Endodermal cell (in vitro differentiated cells): ENCODE results near the gene CPSF4. TPM values are rescaled to one million over a fixed set of nuclear protein-coding genes. Genes with fewer than 3 reads are reported as not detected.

ENCODE experiments used
- DNase-seq: peaks from one replicate; pipeline ENCODE4 v3.0.0-alpha.2; 2017
- H3K27ac ChIP-seq: 2 replicates; pipeline ENCODE4 v1.5.1; 2013; ENCODE audit warnings: mild to moderate bottlenecking, low read depth, low read length, moderate library complexity
- H3K27me3 ChIP-seq: 2 replicates; pipeline ENCODE4 v1.6.1; 2013; ENCODE audit warnings: mild to moderate bottlenecking, low read length, moderate library complexity; ENCODE audit not compliant: insufficient read depth, control insufficient read depth, poor library complexity, severe bottlenecking
- H3K36me3 ChIP-seq: 2 replicates; pipeline ENCODE4 v1.7.0; 2013; ENCODE audit warnings: mild to moderate bottlenecking, low read length, moderate library complexity; ENCODE audit not compliant: control insufficient read depth, insufficient read depth
- H3K4me1 ChIP-seq: one replicate; pipeline ENCODE4 v1.7.0; 2013; ENCODE audit warnings: low read length; ENCODE audit not compliant: control insufficient read depth, insufficient read depth
- H3K4me3 ChIP-seq: 2 replicates; pipeline ENCODE4 v1.5.1; 2013; ENCODE audit warnings: mild to moderate bottlenecking, low read length, moderate library complexity
- H3K9ac ChIP-seq: 2 replicates; pipeline ENCODE4 v1.6.1; 2013; ENCODE audit warnings: mild to moderate bottlenecking, low read length, moderate library complexity; ENCODE audit not compliant: poor library complexity, severe bottlenecking; ENCODE audit errors: extremely low read depth
- H3K9me3 ChIP-seq: 2 replicates; pipeline ENCODE4 v1.6.1; 2013; ENCODE audit warnings: mild to moderate bottlenecking, low read length, moderate library complexity; ENCODE audit not compliant: control insufficient read depth
- H3K27ac Mint-ChIP-seq: 2 replicates; pipeline ENCODE4 v1.8.0; 2020; ENCODE audit warnings: mixed read lengths
- H3K27me3 Mint-ChIP-seq: 2 replicates; pipeline ENCODE4 v1.8.0; 2021; ENCODE audit warnings: mild to moderate bottlenecking, mixed read lengths; ENCODE audit not compliant: insufficient read depth
- H3K36me3 Mint-ChIP-seq: 2 replicates; pipeline ENCODE4 v1.8.0; 2020; ENCODE audit warnings: low read depth, mixed read lengths
- H3K4me1 Mint-ChIP-seq: 2 replicates; pipeline ENCODE4 v1.8.0; 2020; ENCODE audit warnings: mixed read lengths
- H3K4me3 Mint-ChIP-seq: 2 replicates; pipeline ENCODE4 v1.8.0; 2020; ENCODE audit warnings: mild to moderate bottlenecking, moderate library complexity, mixed read lengths
- H3K9me3 Mint-ChIP-seq: 2 replicates; pipeline ENCODE4 v1.8.0; 2020; ENCODE audit warnings: mild to moderate bottlenecking, mixed read lengths
- CTCF ChIP-seq: fragments of 200-600 bp; sonication (generic); conservative IDR thresholded peaks from 2 replicates; pipeline ENCODE4 v1.5.0; 2021; ENCODE audit warnings: antibody characterized with exemption, mild to moderate bottlenecking
- WGBS, 2 experiments: methylation state at CpG; one replicate each; pipeline versions ENCODE4 v1.1.5 to v1.1.7; 2013; ENCODE audit warnings: missing lambda C conversion rate in 2 of 2, mixed read lengths in 1 of 2; ENCODE audit not compliant: insufficient coverage in 1 of 2, insufficient read length in 1 of 2; 5-methylcytosine and 5-hydroxymethylcytosine counted together
- total RNA-seq, 2 donors: library from RNA; stranded (reverse); fragmentation: NEBNext Ultra II Directional in 1 of 2; extraction: Animal tissue kit (Norgen Biotek cat#: 25700) in 1 of 2; gene quantifications; 2 replicates in 1 of 2; 3 replicates in 1 of 2; pipeline ENCODE4 v1.2.1, GENCODE V29; 2021

The CPSF4 gene
- total RNA-seq, 2 donors from 2014 or later: 87.3 to 126 TPM

- no peak overlapping the region for H3K4me3 Mint-ChIP-seq
- peaks cover 88% of the 10 kb centered on the region for H3K36me3 Mint-ChIP-seq
- no peaks in the 10 kb centered on the region for H3K27me3 Mint-ChIP-seq
- 95% methylated on average over 6 to 9 of the region's 9 CpGs for WGBS, 2 experiments
- no peak overlapping the region for H3K27ac ChIP-seq
- H3K9me3 ChIP-seq: peaks cover 9% of the 10 kb centered on the region
- H3K9ac ChIP-seq: no peak overlapping the region
- peaks cover 87% of the 10 kb centered on the region for H3K36me3 ChIP-seq
- peaks cover 8% of the 10 kb centered on the region for H3K9me3 Mint-ChIP-seq
- TF ChIP-seq CTCF: no peak
- H3K4me1 Mint-ChIP-seq: no peaks in the 10 kb centered on the region
- no peak overlapping the region for H3K27ac Mint-ChIP-seq
- H3K4me1 ChIP-seq: no peaks in the 10 kb centered on the region
- no peaks in the 10 kb centered on the region for H3K27me3 ChIP-seq
- no peak for DNase-seq
- H3K4me3 ChIP-seq: no peak overlapping the region
These were observed 20.5 kb upstream of the CPSF4 start for GRCh38 chr7:99418260-99418659.

GRCh38 chr7:99419323-99420021 is 19.3 kb upstream of the CPSF4 start:
- no peaks in the 10 kb centered on the region for H3K27me3 Mint-ChIP-seq
- H3K9me3 Mint-ChIP-seq: peaks cover 8% of the 10 kb centered on the region
- no peaks in the 10 kb centered on the region for H3K27me3 ChIP-seq
- peaks cover 90% of the 10 kb centered on the region for H3K36me3 Mint-ChIP-seq
- no peak overlapping the region for H3K4me3 ChIP-seq
- WGBS, 2 experiments: 94 to 95% methylated on average over 17 to 29 of the region's 29 CpGs
- H3K4me1 ChIP-seq: no peaks in the 10 kb centered on the region
- no peak overlapping the region for H3K27ac ChIP-seq
- DNase-seq: no peak
- no peaks in the 10 kb centered on the region for H3K4me1 Mint-ChIP-seq
- peak overlapping the region; percentile 21 for H3K27ac Mint-ChIP-seq
- TF ChIP-seq CTCF: peak; percentile 36
- no peak overlapping the region for H3K9ac ChIP-seq
- H3K36me3 ChIP-seq: peaks cover 87% of the 10 kb centered on the region
- peaks cover 7% of the 10 kb centered on the region for H3K9me3 ChIP-seq
- no peak overlapping the region for H3K4me3 Mint-ChIP-seq

GRCh38 chr7:99420213-99420612 is 18.5 kb upstream of the CPSF4 start:
- WGBS, 2 experiments: 91 to 96% methylated on average over 4 to 5 of the region's 5 CpGs
- Histone ChIP-seq H3K36me3 (peaks cover 87% of the 10 kb centered on the region), H3K27me3 (no peaks in the 10 kb centered on the region), H3K9ac (no peak overlapping the region), H3K4me3 (no peak overlapping the region), H3K9me3 (no peaks in the 10 kb centered on the region), H3K4me1 (no peaks in the 10 kb centered on the region), H3K27ac (no peak overlapping the region)
- H3K27ac Mint-ChIP-seq: peak overlapping the region; percentile 21
- H3K4me1 Mint-ChIP-seq: no peaks in the 10 kb centered on the region
- peaks cover 90% of the 10 kb centered on the region for H3K36me3 Mint-ChIP-seq
- H3K27me3 Mint-ChIP-seq: no peaks in the 10 kb centered on the region
- TF ChIP-seq CTCF: no peak
- no peak for DNase-seq
- H3K9me3 Mint-ChIP-seq: peaks cover 2% of the 10 kb centered on the region
- H3K4me3 Mint-ChIP-seq: no peak overlapping the region
